WTC11 (cell line): ENCODE data around the gene COA1. TPM values are rescaled to one million over a fixed set of nuclear protein-coding genes. Genes with fewer than 3 reads are reported as not detected.
"Not testable (repeated sequence)": the region's sequence is repeated elsewhere in the genome, so short reads cannot be mapped to it uniquely, and the experiment has no call there.

ENCODE experiments used
- ATAC-seq: fragments of 200-7000 bp; cut with Tn5 transposase; 2 replicates; pipeline ENCODE4 v1.10.0; 2021; ENCODE audit warnings: mild to moderate bottlenecking, moderate library complexity
- CTCF ChIA-PET: fragments of 300-600 bp; sonication (Branson Sonifier 250); formaldehyde crosslinking; loops from one replicate; lab custom pipeline; 2021; ENCODE audit warnings: antibody characterized with exemption; lab: Charles Lee
- POLR2A ChIA-PET: fragments of 350-600 bp; sonication (Branson Sonifier 250); formaldehyde crosslinking; loops from one replicate; lab custom pipeline; 2021; ENCODE audit warnings: antibody characterized with exemption; lab: Charles Lee
- DNase-seq: peaks from one replicate; pipeline ENCODE4 v3.0.0; 2021; ENCODE audit warnings: low spot score
- H3K27ac Mint-ChIP-seq: 2 replicates; pipeline ENCODE4 v1.8.0; 2021; ENCODE audit warnings: mixed read lengths
- H3K27me3 Mint-ChIP-seq: 2 replicates; pipeline ENCODE4 v1.8.0; 2021; ENCODE audit warnings: low read depth, mild to moderate bottlenecking, moderate library complexity, mixed read lengths
- H3K36me3 Mint-ChIP-seq: 2 replicates; pipeline ENCODE4 v1.8.0; 2021; ENCODE audit warnings: mixed read lengths
- H3K4me1 Mint-ChIP-seq: 2 replicates; pipeline ENCODE4 v1.8.0; 2022; ENCODE audit warnings: mixed read lengths
- H3K4me3 Mint-ChIP-seq: 2 replicates; pipeline ENCODE4 v1.8.0; 2021; ENCODE audit warnings: mild to moderate bottlenecking, moderate library complexity, mixed read lengths
- H3K9me3 Mint-ChIP-seq: 2 replicates; pipeline ENCODE4 v1.8.0; 2021; ENCODE audit warnings: mixed read lengths
- ATF1 ChIP-seq: sonication (generic); formaldehyde crosslinking; IDR thresholded peaks from 2 replicates; pipeline ENCODE4 v1.8.1; 2023; ENCODE audit warnings: mild to moderate bottlenecking, moderate library complexity, missing genetic modification reagents
- FOXK1 ChIP-seq: sonication (generic); formaldehyde crosslinking; IDR thresholded peaks from 2 replicates; pipeline ENCODE4 v1.8.0; 2022; ENCODE audit warnings: mild to moderate bottlenecking, moderate library complexity, missing genetic modification reagents
- GABPB1 ChIP-seq: sonication (generic); formaldehyde crosslinking; IDR thresholded peaks from 2 replicates; pipeline ENCODE4 v1.8.1; 2023; ENCODE audit warnings: mild to moderate bottlenecking, missing genetic modification reagents
- IRF2 ChIP-seq: sonication (generic); formaldehyde crosslinking; IDR thresholded peaks from 2 replicates; pipeline ENCODE4 v1.8.0; 2022; ENCODE audit warnings: low read depth, missing genetic modification reagents, borderline replicate concordance
- KAT7 ChIP-seq: sonication (generic); formaldehyde crosslinking; IDR thresholded peaks from 2 replicates; pipeline ENCODE4 v1.8.1; 2023; ENCODE audit warnings: missing genetic modification reagents, mild to moderate bottlenecking, borderline replicate concordance
- NFE2L1 ChIP-seq: sonication (generic); formaldehyde crosslinking; IDR thresholded peaks from 2 replicates; pipeline ENCODE4 v1.8.1; 2023; ENCODE audit warnings: missing genetic modification reagents
- NR1H2 ChIP-seq: sonication (generic); formaldehyde crosslinking; IDR thresholded peaks from 2 replicates; pipeline ENCODE4 v1.9.0; 2021; ENCODE audit warnings: mild to moderate bottlenecking, moderate library complexity, missing genetic modification reagents
- SMAD4 ChIP-seq: sonication (generic); formaldehyde crosslinking; IDR thresholded peaks from 2 replicates; pipeline ENCODE4 v1.8.0; 2022; ENCODE audit warnings: mild to moderate bottlenecking, missing genetic modification reagents
- TCF7 ChIP-seq: sonication (generic); formaldehyde crosslinking; IDR thresholded peaks from 2 replicates; pipeline ENCODE4 v1.8.0; 2022; ENCODE audit warnings: mild to moderate bottlenecking, low read depth, missing genetic modification reagents, moderate library complexity
- TP53 ChIP-seq: sonication (generic); formaldehyde crosslinking; IDR thresholded peaks from 2 replicates; pipeline ENCODE4 v1.8.1; 2023; ENCODE audit warnings: mild to moderate bottlenecking, missing genetic modification reagents
- ZNF121 ChIP-seq: sonication (generic); formaldehyde crosslinking; IDR thresholded peaks from 2 replicates; pipeline ENCODE4 v1.8.0; 2023; ENCODE audit warnings: missing genetic modification reagents
- ZNF219 ChIP-seq: sonication (generic); formaldehyde crosslinking; IDR thresholded peaks from 2 replicates; pipeline ENCODE4 v1.8.0; 2023; ENCODE audit warnings: missing genetic modification reagents, mild to moderate bottlenecking, borderline replicate concordance
- ZNF263 ChIP-seq: sonication (generic); formaldehyde crosslinking; IDR thresholded peaks from 2 replicates; pipeline ENCODE4 v1.8.1; 2022; ENCODE audit warnings: low read depth, mild to moderate bottlenecking, moderate library complexity, missing genetic modification reagents
- total RNA-seq: library from RNA; stranded (reverse); gene quantifications from 3 replicates; pipeline ENCODE4 v1.2.3, GENCODE V29; 2021
- TF ChIP-seq, protein P1 (sequence below): sonication (generic); formaldehyde crosslinking; IDR thresholded peaks from 2 replicates; pipeline ENCODE4 v1.8.0; 2022; ENCODE audit warnings: missing genetic modification reagents
- TF ChIP-seq, protein P2 (sequence below): fragments of 250-450 bp; sonication (Bioruptor Pico); IDR thresholded peaks from 2 replicates; pipeline ENCODE4 v1.9.0; 2021; ENCODE audit warnings: moderate library complexity, mild to moderate bottlenecking, inconsistent platforms, borderline replicate concordance
- TF ChIP-seq, protein P3 (sequence below): sonication (generic); formaldehyde crosslinking; IDR thresholded peaks from 2 replicates; pipeline ENCODE4 v1.8.0; 2022; ENCODE audit warnings: mild to moderate bottlenecking, missing genetic modification reagents
- TF ChIP-seq, protein P4 (sequence below): fragments of 250-450 bp; sonication (Bioruptor Pico); IDR thresholded peaks from 2 replicates; pipeline ENCODE4 v1.9.0; 2021; ENCODE audit warnings: mild to moderate bottlenecking
- TF ChIP-seq, protein P5 (sequence below): fragments of 250-450 bp; sonication (Bioruptor Pico); conservative IDR thresholded peaks from 2 replicates; pipeline ENCODE4 v1.9.0; 2021; ENCODE audit warnings: mild to moderate bottlenecking
- TF ChIP-seq, protein P6 (sequence below): sonication (generic); formaldehyde crosslinking; IDR thresholded peaks from 2 replicates; pipeline ENCODE4 v1.8.1; 2022; ENCODE audit warnings: low read depth, missing genetic modification reagents, borderline replicate concordance

Gene COA1
- total RNA-seq, 1 experiment from 2014 or later, result 132 TPM

DNA sequence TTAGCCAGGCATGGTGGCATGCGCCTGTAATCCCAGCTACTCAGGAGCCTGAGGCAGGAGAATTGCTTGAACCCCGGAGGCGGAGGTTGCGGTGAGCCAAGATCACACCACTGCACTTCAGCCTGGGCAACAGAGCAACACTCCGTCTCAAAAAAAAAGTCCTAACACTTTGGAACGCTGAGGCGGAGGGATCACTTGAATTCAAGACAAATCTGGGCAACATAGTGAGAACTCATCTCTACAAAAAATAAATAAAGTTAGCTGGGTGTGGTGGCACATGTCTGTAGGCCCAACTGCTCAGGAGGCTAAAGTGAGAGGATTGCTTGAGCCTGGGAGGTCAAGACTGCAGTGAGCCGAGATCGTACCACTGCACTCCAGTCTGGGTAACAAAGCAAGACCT is 21.3 kb downstream of the COA1 start:
- POLR2A ChIA-PET, H3K27ac Mint-ChIP-seq, H3K27me3 Mint-ChIP-seq, DNase-seq, ATAC-seq, H3K4me3 Mint-ChIP-seq, CTCF ChIA-PET: not testable (repeated sequence)
- Mint-ChIP-seq H3K36me3 (peaks cover 52% of the 10 kb centered on the region), H3K4me1 (peaks cover 18% of the 10 kb centered on the region), H3K9me3 (peaks cover 33% of the 10 kb centered on the region)

DNA sequence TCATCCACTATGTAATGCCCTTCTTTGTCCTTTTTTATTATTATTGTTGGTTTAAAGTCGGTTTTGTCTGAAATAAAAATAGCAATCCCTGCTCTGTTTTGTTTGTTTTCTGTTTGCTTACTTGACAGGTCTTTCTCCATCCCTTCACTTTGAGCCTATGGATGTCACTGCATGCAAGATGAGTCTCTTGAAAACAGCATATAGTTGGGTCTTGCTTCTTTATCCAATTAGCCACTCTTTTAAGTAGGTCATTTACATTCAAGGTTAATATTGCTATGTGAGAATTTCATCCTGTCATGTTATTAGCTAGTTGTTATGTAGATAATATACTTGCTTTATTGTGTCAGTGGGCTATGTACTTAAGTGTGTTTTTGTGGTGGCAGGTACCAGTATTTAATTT is 25.8 kb downstream of the COA1 start:
- peaks cover 37% of the 10 kb centered on the region for H3K9me3 Mint-ChIP-seq
- DNase-seq, result no peak
- no peak for TF ChIP-seq ATF1 (CRISPR knock-in tag)
- no peak for TF ChIP-seq ZNF263 (CRISPR knock-in tag)
- TF ChIP-seq NFE2L1, result no peak
- TF ChIP-seq, protein P1, sequence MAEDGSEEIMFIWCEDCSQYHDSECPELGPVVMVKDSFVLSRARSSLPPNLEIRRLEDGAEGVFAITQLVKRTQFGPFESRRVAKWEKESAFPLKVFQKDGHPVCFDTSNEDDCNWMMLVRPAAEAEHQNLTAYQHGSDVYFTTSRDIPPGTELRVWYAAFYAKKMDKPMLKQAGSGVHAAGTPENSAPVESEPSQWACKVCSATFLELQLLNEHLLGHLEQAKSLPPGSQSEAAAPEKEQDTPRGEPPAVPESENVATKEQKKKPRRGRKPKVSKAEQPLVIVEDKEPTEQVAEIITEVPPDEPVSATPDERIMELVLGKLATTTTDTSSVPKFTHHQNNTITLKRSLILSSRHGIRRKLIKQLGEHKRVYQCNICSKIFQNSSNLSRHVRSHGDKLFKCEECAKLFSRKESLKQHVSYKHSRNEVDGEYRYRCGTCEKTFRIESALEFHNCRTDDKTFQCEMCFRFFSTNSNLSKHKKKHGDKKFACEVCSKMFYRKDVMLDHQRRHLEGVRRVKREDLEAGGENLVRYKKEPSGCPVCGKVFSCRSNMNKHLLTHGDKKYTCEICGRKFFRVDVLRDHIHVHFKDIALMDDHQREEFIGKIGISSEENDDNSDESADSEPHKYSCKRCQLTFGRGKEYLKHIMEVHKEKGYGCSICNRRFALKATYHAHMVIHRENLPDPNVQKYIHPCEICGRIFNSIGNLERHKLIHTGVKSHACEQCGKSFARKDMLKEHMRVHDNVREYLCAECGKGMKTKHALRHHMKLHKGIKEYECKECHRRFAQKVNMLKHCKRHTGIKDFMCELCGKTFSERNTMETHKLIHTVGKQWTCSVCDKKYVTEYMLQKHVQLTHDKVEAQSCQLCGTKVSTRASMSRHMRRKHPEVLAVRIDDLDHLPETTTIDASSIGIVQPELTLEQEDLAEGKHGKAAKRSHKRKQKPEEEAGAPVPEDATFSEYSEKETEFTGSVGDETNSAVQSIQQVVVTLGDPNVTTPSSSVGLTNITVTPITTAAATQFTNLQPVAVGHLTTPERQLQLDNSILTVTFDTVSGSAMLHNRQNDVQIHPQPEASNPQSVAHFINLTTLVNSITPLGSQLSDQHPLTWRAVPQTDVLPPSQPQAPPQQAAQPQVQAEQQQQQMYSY (CRISPR knock-in tag), result no peak
- TF ChIP-seq, protein P2, sequence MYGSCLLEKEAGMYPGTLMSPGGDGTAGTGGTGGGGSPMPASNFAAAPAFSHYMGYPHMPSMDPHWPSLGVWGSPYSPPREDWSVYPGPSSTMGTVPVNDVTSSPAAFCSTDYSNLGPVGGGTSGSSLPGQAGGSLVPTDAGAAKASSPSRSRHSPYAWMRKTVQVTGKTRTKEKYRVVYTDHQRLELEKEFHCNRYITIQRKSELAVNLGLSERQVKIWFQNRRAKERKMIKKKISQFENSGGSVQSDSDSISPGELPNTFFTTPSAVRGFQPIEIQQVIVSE (CRISPR knock-in tag), result no peak
- no peak for TF ChIP-seq TP53
- TF ChIP-seq, protein P3, sequence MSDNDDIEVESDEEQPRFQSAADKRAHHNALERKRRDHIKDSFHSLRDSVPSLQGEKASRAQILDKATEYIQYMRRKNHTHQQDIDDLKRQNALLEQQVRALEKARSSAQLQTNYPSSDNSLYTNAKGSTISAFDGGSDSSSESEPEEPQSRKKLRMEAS (CRISPR knock-in tag), result no peak
- TF ChIP-seq, protein P4, sequence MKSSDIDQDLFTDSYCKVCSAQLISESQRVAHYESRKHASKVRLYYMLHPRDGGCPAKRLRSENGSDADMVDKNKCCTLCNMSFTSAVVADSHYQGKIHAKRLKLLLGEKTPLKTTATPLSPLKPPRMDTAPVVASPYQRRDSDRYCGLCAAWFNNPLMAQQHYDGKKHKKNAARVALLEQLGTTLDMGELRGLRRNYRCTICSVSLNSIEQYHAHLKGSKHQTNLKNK (CRISPR knock-in tag), result no peak
- no peak for TF ChIP-seq NR1H2 (CRISPR knock-in tag)
- no peak for TF ChIP-seq KAT7 (CRISPR knock-in tag)
- no peak for TF ChIP-seq SMAD4 (CRISPR knock-in tag)
- no peak for TF ChIP-seq IRF2 (CRISPR knock-in tag)
- TF ChIP-seq, protein P5, sequence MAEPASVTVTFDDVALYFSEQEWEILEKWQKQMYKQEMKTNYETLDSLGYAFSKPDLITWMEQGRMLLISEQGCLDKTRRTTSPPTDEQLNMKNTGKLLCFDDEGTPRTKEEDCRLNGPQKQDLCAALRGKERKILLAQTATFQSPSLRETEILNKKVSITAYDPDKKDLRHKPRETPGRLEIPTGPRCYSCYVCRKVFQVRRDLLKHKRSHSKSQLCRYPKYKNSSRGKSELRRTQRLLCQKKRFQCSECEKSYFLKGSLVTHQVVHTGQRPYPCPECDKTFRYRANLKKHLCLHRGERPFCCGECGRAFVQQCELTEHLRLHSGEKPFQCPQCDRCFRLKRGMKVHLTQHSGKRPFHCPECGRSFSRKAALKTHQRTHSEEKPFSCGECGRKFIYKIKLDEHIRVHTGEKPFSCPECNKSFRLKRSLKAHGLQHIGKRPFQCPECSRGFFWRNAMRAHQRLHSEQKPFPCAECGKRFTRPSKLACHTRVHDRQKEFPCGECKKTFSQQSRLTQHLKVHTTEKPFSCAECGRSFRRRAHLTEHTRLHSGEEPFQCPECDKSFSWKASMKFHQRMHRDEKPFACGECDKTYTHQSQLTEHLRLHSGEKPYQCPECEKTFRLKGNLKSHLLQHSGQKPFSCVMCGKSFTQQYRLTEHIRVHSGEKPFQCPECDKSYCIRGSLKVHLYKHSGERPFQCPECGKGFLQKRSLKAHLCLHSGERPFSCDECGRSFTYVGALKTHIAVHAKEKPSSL, result no peak
- TF ChIP-seq GABPB1 (CRISPR knock-in tag), result no peak
- TF ChIP-seq ZNF219, result no peak
- no peak for TF ChIP-seq ZNF121
- TF ChIP-seq, all 79 proteins: peak for 0
- no peak overlapping the region for H3K27ac Mint-ChIP-seq
- CTCF ChIA-PET, result no interaction called here
- H3K27me3 Mint-ChIP-seq, result no peaks in the 10 kb centered on the region
- no peak overlapping the region for H3K4me3 Mint-ChIP-seq
- no peak for ATAC-seq
- peaks cover 30% of the 10 kb centered on the region for H3K4me1 Mint-ChIP-seq
- POLR2A ChIA-PET, result no interaction called here
- H3K36me3 Mint-ChIP-seq, result peaks cover 45% of the 10 kb centered on the region

DNA sequence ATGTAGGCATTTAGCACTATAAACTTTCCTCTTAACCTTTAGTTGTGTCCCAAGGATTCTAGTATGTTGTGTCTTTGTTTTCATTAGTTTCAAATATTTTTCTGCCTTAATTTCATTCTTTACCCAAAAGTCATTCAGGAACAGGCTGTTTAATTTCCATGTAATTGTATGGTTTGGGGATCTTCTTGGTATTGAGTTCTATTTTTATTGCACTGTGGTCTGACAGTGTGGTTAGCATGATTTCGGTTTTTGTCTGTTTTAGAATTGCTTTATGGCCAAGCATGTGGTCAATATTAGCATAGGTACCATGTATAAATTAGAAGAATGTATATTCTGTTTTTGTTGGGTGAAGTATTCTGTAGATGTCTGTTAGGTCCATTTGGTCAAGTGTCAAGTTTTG is 26.3 kb downstream of the COA1 start:
- peaks cover 39% of the 10 kb centered on the region for H3K36me3 Mint-ChIP-seq
- CTCF ChIA-PET, result interaction anchor here (1.3 kb wide), 1 partner anchor 120 kb away, joined by 5 read pairs; the partner anchor contains the start of gene STK17A
- POLR2A ChIA-PET, result no interaction called here

More for the DNA sequence above, 26.3 kb downstream of the COA1 start:
- TF ChIP-seq, protein P6, sequence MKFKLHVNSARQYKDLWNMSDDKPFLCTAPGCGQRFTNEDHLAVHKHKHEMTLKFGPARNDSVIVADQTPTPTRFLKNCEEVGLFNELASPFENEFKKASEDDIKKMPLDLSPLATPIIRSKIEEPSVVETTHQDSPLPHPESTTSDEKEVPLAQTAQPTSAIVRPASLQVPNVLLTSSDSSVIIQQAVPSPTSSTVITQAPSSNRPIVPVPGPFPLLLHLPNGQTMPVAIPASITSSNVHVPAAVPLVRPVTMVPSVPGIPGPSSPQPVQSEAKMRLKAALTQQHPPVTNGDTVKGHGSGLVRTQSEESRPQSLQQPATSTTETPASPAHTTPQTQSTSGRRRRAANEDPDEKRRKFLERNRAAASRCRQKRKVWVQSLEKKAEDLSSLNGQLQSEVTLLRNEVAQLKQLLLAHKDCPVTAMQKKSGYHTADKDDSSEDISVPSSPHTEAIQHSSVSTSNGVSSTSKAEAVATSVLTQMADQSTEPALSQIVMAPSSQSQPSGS (CRISPR knock-in tag), result no peak
- no peak for TF ChIP-seq TCF7 (CRISPR knock-in tag)
- TF ChIP-seq, protein P1 (CRISPR knock-in tag), result no peak
- no peak for TF ChIP-seq FOXK1
- Mint-ChIP-seq H3K9me3 (peaks cover 34% of the 10 kb centered on the region), H3K4me1 (peaks cover 30% of the 10 kb centered on the region), H3K27me3 (no peaks in the 10 kb centered on the region), H3K27ac (no peak overlapping the region), H3K4me3 (no peak overlapping the region)
- no peak for DNase-seq
- no peak for ATAC-seq
